ENCODE results near the gene ATAD3A. TPM values are rescaled to one million over a fixed set of nuclear protein-coding genes. Genes with fewer than 3 reads are reported as not detected.

Gene ATAD3A
- total RNA-seq, 1 experiment from 2014 or later, result 63.2 TPM

DNA sequence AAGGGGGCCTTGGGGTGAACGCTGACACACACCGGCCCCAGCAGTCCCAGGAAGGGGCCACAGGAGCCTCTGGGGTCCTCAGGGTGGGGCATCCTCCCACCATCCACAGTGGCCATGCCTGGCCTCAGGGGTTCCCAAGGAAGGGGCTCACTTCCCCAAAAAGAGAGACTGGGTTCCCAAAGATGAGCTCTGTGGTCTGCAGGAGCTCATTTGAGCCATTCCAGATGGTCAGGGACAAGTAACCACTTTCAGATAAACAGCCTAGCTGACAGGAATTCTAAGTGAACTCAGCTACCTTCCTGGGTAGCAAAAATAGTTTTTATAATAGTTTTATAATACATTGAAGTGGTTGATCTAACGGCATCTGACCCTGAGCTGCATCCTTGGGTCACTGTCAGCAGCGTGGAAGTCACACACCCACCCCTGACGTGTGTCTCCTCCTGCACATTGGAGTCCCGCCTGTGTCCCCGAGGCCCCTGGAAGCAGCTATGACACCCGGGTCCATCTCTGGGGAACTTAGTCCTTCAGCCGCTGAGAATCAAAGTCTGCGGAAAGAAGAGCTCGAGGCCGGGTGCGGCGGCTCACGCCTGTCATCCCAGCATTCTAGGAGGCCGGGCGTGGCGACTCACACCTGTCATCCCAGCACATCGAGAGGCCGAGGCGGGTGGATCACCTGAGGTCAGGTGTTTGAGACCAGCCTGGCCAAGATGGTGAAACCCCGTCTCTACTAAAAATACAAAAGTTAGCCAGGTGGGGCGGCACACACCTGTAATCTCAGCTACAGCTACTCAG, 34.2 kb downstream of the ATAD3A start:
- Mint-ChIP-seq H3K27me3 (ENCODE audit: insufficient read depth, unreplicated experiment) (no peaks in the 10 kb centered on the region), H3K4me1 (ENCODE audit: insufficient read depth, unreplicated experiment) (no peaks in the 10 kb centered on the region), H3K9me3 (ENCODE audit: unreplicated experiment) (no peaks in the 10 kb centered on the region), H3K27ac (ENCODE audit: low read depth, unreplicated experiment) (no peak overlapping the region), H3K36me3 (ENCODE audit: insufficient read depth, unreplicated experiment) (peaks cover 46% of the 10 kb centered on the region), H3K4me3 (ENCODE audit: unreplicated experiment) (no peak overlapping the region)
- BruUV-seq (replicated peaks), result no TSS peak
- ChIA-PET POLR2A (interaction anchor here (0.7 kb wide), 1 partner anchor 106 kb away, joined by 3 read pairs; no protein-coding TSS in a partner anchor), CTCF (interaction anchor here (1.1 kb wide), 1 partner anchor 40 kb away, joined by 3 read pairs; no protein-coding TSS in a partner anchor)
- no peak for DNase-seq (ENCODE audit: unreplicated experiment)
- intact Hi-C loops (cut with micrococcal nuclease), result no loop called here
- TF ChIP-seq, protein P1, sequence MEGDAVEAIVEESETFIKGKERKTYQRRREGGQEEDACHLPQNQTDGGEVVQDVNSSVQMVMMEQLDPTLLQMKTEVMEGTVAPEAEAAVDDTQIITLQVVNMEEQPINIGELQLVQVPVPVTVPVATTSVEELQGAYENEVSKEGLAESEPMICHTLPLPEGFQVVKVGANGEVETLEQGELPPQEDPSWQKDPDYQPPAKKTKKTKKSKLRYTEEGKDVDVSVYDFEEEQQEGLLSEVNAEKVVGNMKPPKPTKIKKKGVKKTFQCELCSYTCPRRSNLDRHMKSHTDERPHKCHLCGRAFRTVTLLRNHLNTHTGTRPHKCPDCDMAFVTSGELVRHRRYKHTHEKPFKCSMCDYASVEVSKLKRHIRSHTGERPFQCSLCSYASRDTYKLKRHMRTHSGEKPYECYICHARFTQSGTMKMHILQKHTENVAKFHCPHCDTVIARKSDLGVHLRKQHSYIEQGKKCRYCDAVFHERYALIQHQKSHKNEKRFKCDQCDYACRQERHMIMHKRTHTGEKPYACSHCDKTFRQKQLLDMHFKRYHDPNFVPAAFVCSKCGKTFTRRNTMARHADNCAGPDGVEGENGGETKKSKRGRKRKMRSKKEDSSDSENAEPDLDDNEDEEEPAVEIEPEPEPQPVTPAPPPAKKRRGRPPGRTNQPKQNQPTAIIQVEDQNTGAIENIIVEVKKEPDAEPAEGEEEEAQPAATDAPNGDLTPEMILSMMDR (IDR thresholded peaks at IDR 0.05; ENCODE audit: unreplicated experiment), result no peak

GRCh38 chr1:1547011-1547410, 35.0 kb downstream of the ATAD3A start:
- BruUV-seq (replicated peaks), result no TSS peak
- TF ChIP-seq, protein P1 (IDR thresholded peaks at IDR 0.05; ENCODE audit: unreplicated experiment), result no peak
- peaks cover 46% of the 10 kb centered on the region for H3K36me3 Mint-ChIP-seq (ENCODE audit: insufficient read depth, unreplicated experiment)
- CTCF ChIA-PET, result interaction anchor here (1.1 kb wide), 1 partner anchor 39 kb away, joined by 3 read pairs; no protein-coding TSS in a partner anchor
- no peaks in the 10 kb centered on the region for H3K4me1 Mint-ChIP-seq (ENCODE audit: insufficient read depth, unreplicated experiment)
- no peak overlapping the region for H3K4me3 Mint-ChIP-seq (ENCODE audit: unreplicated experiment)
- DNase-seq (ENCODE audit: unreplicated experiment), result no peak
- H3K9me3 Mint-ChIP-seq (ENCODE audit: unreplicated experiment), result no peaks in the 10 kb centered on the region
- no peaks in the 10 kb centered on the region for H3K27me3 Mint-ChIP-seq (ENCODE audit: insufficient read depth, unreplicated experiment)
- no peak overlapping the region for H3K27ac Mint-ChIP-seq (ENCODE audit: low read depth, unreplicated experiment)
- intact Hi-C loops (cut with micrococcal nuclease), result no loop called here
- POLR2A ChIA-PET, result interaction anchor here (0.8 kb wide), 1 partner anchor 14 kb away, joined by 3 read pairs; no protein-coding TSS in a partner anchor

- TF ChIP-seq, protein P1 (IDR thresholded peaks at IDR 0.05; ENCODE audit: unreplicated experiment), result no peak
- no peak for DNase-seq (ENCODE audit: unreplicated experiment)
- Mint-ChIP-seq H3K4me3 (ENCODE audit: unreplicated experiment) (no peak overlapping the region), H3K27me3 (ENCODE audit: insufficient read depth, unreplicated experiment) (no peaks in the 10 kb centered on the region), H3K9me3 (ENCODE audit: unreplicated experiment) (no peaks in the 10 kb centered on the region), H3K36me3 (ENCODE audit: insufficient read depth, unreplicated experiment) (peaks cover 41% of the 10 kb centered on the region), H3K4me1 (ENCODE audit: insufficient read depth, unreplicated experiment) (no peaks in the 10 kb centered on the region), H3K27ac (ENCODE audit: low read depth, unreplicated experiment) (no peak overlapping the region)
- BruUV-seq (replicated peaks), result no TSS peak
- ChIA-PET CTCF (no interaction called here), POLR2A (interaction anchor here (0.8 kb wide), 1 partner anchor 13 kb away, joined by 3 read pairs; no protein-coding TSS in a partner anchor)
- intact Hi-C loops (cut with micrococcal nuclease), result no loop called here
Observed at GRCh38 chr1:1547476-1547875, 35.5 kb downstream of the ATAD3A start.

GRCh38 chr1:1548591-1548990, 36.6 kb downstream of the ATAD3A start:
- intact Hi-C loops (cut with micrococcal nuclease), result no loop called here
- Mint-ChIP-seq H3K27me3 (ENCODE audit: insufficient read depth, unreplicated experiment) (no peaks in the 10 kb centered on the region), H3K36me3 (ENCODE audit: insufficient read depth, unreplicated experiment) (peaks cover 33% of the 10 kb centered on the region), H3K4me1 (ENCODE audit: insufficient read depth, unreplicated experiment) (no peaks in the 10 kb centered on the region), H3K4me3 (ENCODE audit: unreplicated experiment) (no peak overlapping the region), H3K27ac (ENCODE audit: low read depth, unreplicated experiment) (no peak overlapping the region), H3K9me3 (ENCODE audit: unreplicated experiment) (no peaks in the 10 kb centered on the region)
- TF ChIP-seq, protein P1 (IDR thresholded peaks at IDR 0.05; ENCODE audit: unreplicated experiment), result no peak
- CTCF ChIA-PET, result interaction anchor here (0.8 kb wide), 1 partner anchor 28 kb away, joined by 3 read pairs; no protein-coding TSS in a partner anchor
- no peak for DNase-seq (ENCODE audit: unreplicated experiment)
- POLR2A ChIA-PET, result interaction anchor here (0.7 kb wide), 1 partner anchor 839 kb away, joined by 3 read pairs; no protein-coding TSS in a partner anchor
- no TSS peak for BruUV-seq (replicated peaks)

Measured in MCF 10A (cell line).